BE2C (cell line): ENCODE results near the gene SPACA5B.
"Not testable (repeated sequence)": the region's sequence is repeated elsewhere in the genome, so short reads cannot be mapped to it uniquely, and the experiment has no call there.

ENCODE experiments used
- DNase-seq: peaks from one replicate; pipeline ENCODE4 v3.0.0-alpha.2; 2020
- H3K27me3 ChIP-seq: fragments of 250-450 bp; sonication (Bioruptor Pico); 2 replicates; pipeline ENCODE4 v1.5.1; 2020; ENCODE audit warnings: mild to moderate bottlenecking
- H3K36me3 ChIP-seq: fragments of 250-450 bp; sonication (Bioruptor Pico); 2 replicates; pipeline ENCODE4 v1.5.1; 2020; ENCODE audit warnings: mild to moderate bottlenecking
- H3K4me1 ChIP-seq: fragments of 250-450 bp; sonication (Bioruptor Pico); 2 replicates; pipeline ENCODE4 v1.5.1; 2020
- H3K4me3 ChIP-seq: 2 replicates; pipeline ENCODE4 v1.5.1; 2011; ENCODE audit warnings: low read depth, low read length
- H3K9me3 ChIP-seq: fragments of 250-450 bp; sonication (Bioruptor Pico); 2 replicates; pipeline ENCODE4 v1.5.1; 2020
- CTCF ChIP-seq: IDR thresholded peaks from 2 replicates; pipeline ENCODE4 v1.5.1; 2012; ENCODE audit warnings: mild to moderate bottlenecking, low read depth, low read length

SPACA5B gene

GRCh38 chrX:48156014-48156413 is 25.6 kb downstream of the SPACA5B start:
- no peak for DNase-seq
- TF ChIP-seq CTCF: no peak
- no peaks in the 10 kb centered on the region for H3K27me3 ChIP-seq
- no peaks in the 10 kb centered on the region for H3K9me3 ChIP-seq
- no peaks in the 10 kb centered on the region for H3K4me1 ChIP-seq
- H3K36me3 ChIP-seq: no peaks in the 10 kb centered on the region
- no peak overlapping the region for H3K4me3 ChIP-seq

- no peak for TF ChIP-seq CTCF
- no peak overlapping the region for H3K4me3 ChIP-seq
- no peaks in the 10 kb centered on the region for H3K27me3 ChIP-seq
- H3K36me3 ChIP-seq: no peaks in the 10 kb centered on the region
- no peak for DNase-seq
- H3K9me3 ChIP-seq: no peaks in the 10 kb centered on the region
- no peaks in the 10 kb centered on the region for H3K4me1 ChIP-seq
Measured at GRCh38 chrX:48165241-48165640, 34.8 kb downstream of the SPACA5B start.

- H3K9me3 ChIP-seq: not testable (repeated sequence)
Measured at GRCh38 chrX:48166322-48166721, 35.9 kb downstream of the SPACA5B start.

GRCh38 chrX:48179691-48180090 is 49.3 kb downstream of the SPACA5B start:
- no peak for TF ChIP-seq CTCF
- Histone ChIP-seq H3K27me3 (no peaks in the 10 kb centered on the region), H3K4me1 (no peaks in the 10 kb centered on the region), H3K36me3 (no peaks in the 10 kb centered on the region), H3K4me3 (no peak overlapping the region), H3K9me3 (no peaks in the 10 kb centered on the region)
- no peak for DNase-seq

More at GRCh38 chrX:48166322-48166721, 35.9 kb downstream of the SPACA5B start:
- not testable (repeated sequence) for H3K27me3 ChIP-seq, DNase-seq, H3K4me1 ChIP-seq, H3K4me3 ChIP-seq, H3K36me3 ChIP-seq

GRCh38 chrX:48180811-48181210 is 50.4 kb downstream of the SPACA5B start:
- Histone ChIP-seq H3K9me3 (no peaks in the 10 kb centered on the region), H3K36me3 (no peaks in the 10 kb centered on the region), H3K4me3 (no peak overlapping the region), H3K4me1 (no peaks in the 10 kb centered on the region), H3K27me3 (no peaks in the 10 kb centered on the region)
- no peak for DNase-seq
- TF ChIP-seq CTCF: no peak

- H3K4me3 ChIP-seq, DNase-seq, H3K27me3 ChIP-seq, H3K4me1 ChIP-seq, H3K9me3 ChIP-seq, H3K36me3 ChIP-seq: not testable (repeated sequence)
Measured at GRCh38 chrX:48181882-48182281, 51.5 kb downstream of the SPACA5B start.
